GM12873 (cell line): ENCODE results near the gene LYRM1.

ENCODE experiments used
- CTCF ChIP-seq: IDR thresholded peaks from 2 replicates; pipeline ENCODE4 v1.5.1; 2012; ENCODE audit warnings: low read depth, mild to moderate bottlenecking, moderate library complexity, low read length, control low read depth; ENCODE audit not compliant: insufficient read depth; ENCODE audit errors: missing control alignments

Gene LYRM1

GRCh38 chr16:20904507-20905081 lies 4.0 kb downstream of the LYRM1 start:
- no peak for TF ChIP-seq CTCF

GRCh38 chr16:20905576-20905975 lies 5.0 kb downstream of the LYRM1 start:
- no peak for TF ChIP-seq CTCF

- TF ChIP-seq CTCF = no peak
Measured at GRCh38 chr16:20906341-20907255, 6.0 kb downstream of the LYRM1 start.

GRCh38 chr16:20910781-20911321 lies 10.3 kb downstream of the LYRM1 start:
- TF ChIP-seq CTCF = no peak

- no peak for TF ChIP-seq CTCF
Measured at GRCh38 chr16:20911361-20911760, 10.8 kb downstream of the LYRM1 start.

GRCh38 chr16:20916289-20916688 lies 15.7 kb downstream of the LYRM1 start:
- no peak for TF ChIP-seq CTCF

- no peak for TF ChIP-seq CTCF
Measured at GRCh38 chr16:20916942-20917341, 16.4 kb downstream of the LYRM1 start.
